IMR-90 (cell line): ENCODE data around the gene ARAP2.

Source experiments
- CEBPB ChIP-seq: IDR thresholded peaks from 2 replicates; pipeline ENCODE4 v1.6.1; 2012; ENCODE audit warnings: low read depth, low read length, improper control_type of control experiment
- CTCF ChIP-seq: conservative IDR thresholded peaks from 2 replicates; pipeline ENCODE4 v1.5.1; 2012; ENCODE audit warnings: mild to moderate bottlenecking, low read depth, low read length, improper control_type of control experiment
- FOS ChIP-seq: fragments of 150-350 bp; IDR thresholded peaks from 2 replicates; pipeline ENCODE4 v1.6.1; 2016; ENCODE audit warnings: low read depth, low read length
- MAFK ChIP-seq: IDR thresholded peaks from 2 replicates; pipeline ENCODE4 v1.6.1; 2012; ENCODE audit warnings: low read depth, low read length, improper control_type of control experiment
- MAZ ChIP-seq: IDR thresholded peaks from 2 replicates; pipeline ENCODE4 v1.6.1; 2012; ENCODE audit warnings: low read depth, mild to moderate bottlenecking, low read length, improper control_type of control experiment, moderate library complexity, borderline replicate concordance
- POLR2A ChIP-seq: IDR thresholded peaks from 2 replicates; pipeline ENCODE4 v1.6.1; 2012; ENCODE audit warnings: mild to moderate bottlenecking, low read depth, low read length
- RAD21 ChIP-seq: IDR thresholded peaks from 2 replicates; pipeline ENCODE4 v1.6.1; 2012; ENCODE audit warnings: low read length, improper control_type of control experiment
- RFX5 ChIP-seq: IDR thresholded peaks from 2 replicates; pipeline ENCODE4 v1.8.0; 2012; ENCODE audit warnings: low read depth, mild to moderate bottlenecking, low read length, moderate library complexity
- SMC3 ChIP-seq: fragments of 150-350 bp; IDR thresholded peaks from 2 replicates; pipeline ENCODE4 v1.6.1; 2016; ENCODE audit warnings: low read depth, mild to moderate bottlenecking, antibody characterized with exemption, low read length, moderate library complexity
- TF ChIP-seq, protein P1 (sequence below): fragments of 150-350 bp; IDR thresholded peaks from 2 replicates; pipeline ENCODE4 v1.6.1; 2016; ENCODE audit warnings: low read depth, mild to moderate bottlenecking, low read length, moderate library complexity, borderline replicate concordance

GRCh38 chr4:36227913-36228312 is 16.4 kb downstream of the ARAP2 start:
- no peak for TF ChIP-seq CTCF
- TF ChIP-seq MAFK, result no peak
- TF ChIP-seq POLR2A, result no peak
- TF ChIP-seq SMC3, result no peak
- no peak for TF ChIP-seq CEBPB
- TF ChIP-seq, protein P1, sequence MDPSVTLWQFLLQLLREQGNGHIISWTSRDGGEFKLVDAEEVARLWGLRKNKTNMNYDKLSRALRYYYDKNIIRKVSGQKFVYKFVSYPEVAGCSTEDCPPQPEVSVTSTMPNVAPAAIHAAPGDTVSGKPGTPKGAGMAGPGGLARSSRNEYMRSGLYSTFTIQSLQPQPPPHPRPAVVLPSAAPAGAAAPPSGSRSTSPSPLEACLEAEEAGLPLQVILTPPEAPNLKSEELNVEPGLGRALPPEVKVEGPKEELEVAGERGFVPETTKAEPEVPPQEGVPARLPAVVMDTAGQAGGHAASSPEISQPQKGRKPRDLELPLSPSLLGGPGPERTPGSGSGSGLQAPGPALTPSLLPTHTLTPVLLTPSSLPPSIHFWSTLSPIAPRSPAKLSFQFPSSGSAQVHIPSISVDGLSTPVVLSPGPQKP, result no peak
- no peak for TF ChIP-seq RAD21
- TF ChIP-seq RFX5, result no peak
- no peak for TF ChIP-seq MAZ
- no peak for TF ChIP-seq FOS
